Endodermal cell (in vitro differentiated cells): ENCODE measurements around the gene CACNG1. TPM values are rescaled to one million over a fixed set of nuclear protein-coding genes. Genes with fewer than 3 reads are reported as not detected.
"Not testable (repeated sequence)": the region's sequence is repeated elsewhere in the genome, so short reads cannot be mapped to it uniquely, and the experiment has no call there.

Experiments
- DNase-seq: peaks from one replicate; pipeline ENCODE4 v3.0.0-alpha.2; 2017
- H3K27ac ChIP-seq: 2 replicates; pipeline ENCODE4 v1.5.1; 2013; ENCODE audit warnings: mild to moderate bottlenecking, low read depth, low read length, moderate library complexity
- H3K27me3 ChIP-seq: 2 replicates; pipeline ENCODE4 v1.6.1; 2013; ENCODE audit warnings: mild to moderate bottlenecking, low read length, moderate library complexity; ENCODE audit not compliant: insufficient read depth, control insufficient read depth, poor library complexity, severe bottlenecking
- H3K36me3 ChIP-seq: 2 replicates; pipeline ENCODE4 v1.7.0; 2013; ENCODE audit warnings: mild to moderate bottlenecking, low read length, moderate library complexity; ENCODE audit not compliant: control insufficient read depth, insufficient read depth
- H3K4me1 ChIP-seq: one replicate; pipeline ENCODE4 v1.7.0; 2013; ENCODE audit warnings: low read length; ENCODE audit not compliant: control insufficient read depth, insufficient read depth
- H3K4me3 ChIP-seq: 2 replicates; pipeline ENCODE4 v1.5.1; 2013; ENCODE audit warnings: mild to moderate bottlenecking, low read length, moderate library complexity
- H3K9ac ChIP-seq: 2 replicates; pipeline ENCODE4 v1.6.1; 2013; ENCODE audit warnings: mild to moderate bottlenecking, low read length, moderate library complexity; ENCODE audit not compliant: poor library complexity, severe bottlenecking; ENCODE audit errors: extremely low read depth
- H3K9me3 ChIP-seq: 2 replicates; pipeline ENCODE4 v1.6.1; 2013; ENCODE audit warnings: mild to moderate bottlenecking, low read length, moderate library complexity; ENCODE audit not compliant: control insufficient read depth
- H3K27ac Mint-ChIP-seq: 2 replicates; pipeline ENCODE4 v1.8.0; 2020; ENCODE audit warnings: mixed read lengths
- H3K27me3 Mint-ChIP-seq: 2 replicates; pipeline ENCODE4 v1.8.0; 2021; ENCODE audit warnings: mild to moderate bottlenecking, mixed read lengths; ENCODE audit not compliant: insufficient read depth
- H3K36me3 Mint-ChIP-seq: 2 replicates; pipeline ENCODE4 v1.8.0; 2020; ENCODE audit warnings: low read depth, mixed read lengths
- H3K4me1 Mint-ChIP-seq: 2 replicates; pipeline ENCODE4 v1.8.0; 2020; ENCODE audit warnings: mixed read lengths
- H3K4me3 Mint-ChIP-seq: 2 replicates; pipeline ENCODE4 v1.8.0; 2020; ENCODE audit warnings: mild to moderate bottlenecking, moderate library complexity, mixed read lengths
- H3K9me3 Mint-ChIP-seq: 2 replicates; pipeline ENCODE4 v1.8.0; 2020; ENCODE audit warnings: mild to moderate bottlenecking, mixed read lengths
- WGBS, 2 experiments: methylation state at CpG; one replicate each; pipeline versions ENCODE4 v1.1.5 to v1.1.7; 2013; ENCODE audit warnings: missing lambda C conversion rate in 2 of 2, mixed read lengths in 1 of 2; ENCODE audit not compliant: insufficient coverage in 1 of 2, insufficient read length in 1 of 2; 5-methylcytosine and 5-hydroxymethylcytosine counted together
- total RNA-seq, 2 donors: library from RNA; stranded (reverse); fragmentation: NEBNext Ultra II Directional in 1 of 2; extraction: Animal tissue kit (Norgen Biotek cat#: 25700) in 1 of 2; gene quantifications; 2 replicates in 1 of 2; 3 replicates in 1 of 2; pipeline ENCODE4 v1.2.1, GENCODE V29; 2021
- TF ChIP-seq, protein P1 (sequence below): fragments of 200-600 bp; sonication (generic); conservative IDR thresholded peaks from 2 replicates; pipeline ENCODE4 v1.5.0; 2021; ENCODE audit warnings: antibody characterized with exemption, mild to moderate bottlenecking

CACNG1 gene
- total RNA-seq, 2 donors from 2014 or later, result not detected

DNA sequence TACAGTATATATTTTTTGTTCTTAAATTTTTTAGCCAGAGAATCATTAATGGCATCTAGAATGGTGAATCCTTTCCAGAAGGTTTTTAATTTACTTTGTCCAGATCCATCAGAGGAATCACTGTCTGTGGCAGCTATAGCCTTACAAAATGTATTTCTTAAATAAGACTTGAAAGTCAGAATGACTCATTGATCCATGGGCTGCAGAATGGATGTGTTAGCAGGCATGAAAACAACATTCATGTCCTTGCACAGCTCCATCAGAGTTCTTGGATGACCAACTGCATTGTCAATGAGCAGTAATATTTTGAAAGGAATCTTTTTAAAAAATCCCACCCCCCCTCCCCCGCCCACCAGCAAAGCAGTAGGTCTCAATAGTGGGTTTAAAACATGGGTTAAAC is 51.4 kb downstream of the CACNG1 start:
- TF ChIP-seq, protein P1, sequence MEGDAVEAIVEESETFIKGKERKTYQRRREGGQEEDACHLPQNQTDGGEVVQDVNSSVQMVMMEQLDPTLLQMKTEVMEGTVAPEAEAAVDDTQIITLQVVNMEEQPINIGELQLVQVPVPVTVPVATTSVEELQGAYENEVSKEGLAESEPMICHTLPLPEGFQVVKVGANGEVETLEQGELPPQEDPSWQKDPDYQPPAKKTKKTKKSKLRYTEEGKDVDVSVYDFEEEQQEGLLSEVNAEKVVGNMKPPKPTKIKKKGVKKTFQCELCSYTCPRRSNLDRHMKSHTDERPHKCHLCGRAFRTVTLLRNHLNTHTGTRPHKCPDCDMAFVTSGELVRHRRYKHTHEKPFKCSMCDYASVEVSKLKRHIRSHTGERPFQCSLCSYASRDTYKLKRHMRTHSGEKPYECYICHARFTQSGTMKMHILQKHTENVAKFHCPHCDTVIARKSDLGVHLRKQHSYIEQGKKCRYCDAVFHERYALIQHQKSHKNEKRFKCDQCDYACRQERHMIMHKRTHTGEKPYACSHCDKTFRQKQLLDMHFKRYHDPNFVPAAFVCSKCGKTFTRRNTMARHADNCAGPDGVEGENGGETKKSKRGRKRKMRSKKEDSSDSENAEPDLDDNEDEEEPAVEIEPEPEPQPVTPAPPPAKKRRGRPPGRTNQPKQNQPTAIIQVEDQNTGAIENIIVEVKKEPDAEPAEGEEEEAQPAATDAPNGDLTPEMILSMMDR, result no peak
- H3K27me3 Mint-ChIP-seq, result no peaks in the 10 kb centered on the region
- no peaks in the 10 kb centered on the region for H3K4me1 ChIP-seq
- H3K4me3 ChIP-seq, result no peak overlapping the region
- H3K27ac Mint-ChIP-seq, result no peak overlapping the region
- no peaks in the 10 kb centered on the region for H3K9me3 ChIP-seq
- no peak overlapping the region for H3K4me3 Mint-ChIP-seq
- H3K9ac ChIP-seq, result no peak overlapping the region
- no CpG with 5 or more reads among the region's 1 CpG for WGBS, 2 experiments
- H3K27me3 ChIP-seq, result no peaks in the 10 kb centered on the region
- no peak overlapping the region for H3K27ac ChIP-seq
- no peaks in the 10 kb centered on the region for H3K4me1 Mint-ChIP-seq
- peaks cover 23% of the 10 kb centered on the region for H3K36me3 ChIP-seq
- DNase-seq, result no peak
- H3K9me3 Mint-ChIP-seq, result no peaks in the 10 kb centered on the region
- H3K36me3 Mint-ChIP-seq, result peaks cover 37% of the 10 kb centered on the region

DNA sequence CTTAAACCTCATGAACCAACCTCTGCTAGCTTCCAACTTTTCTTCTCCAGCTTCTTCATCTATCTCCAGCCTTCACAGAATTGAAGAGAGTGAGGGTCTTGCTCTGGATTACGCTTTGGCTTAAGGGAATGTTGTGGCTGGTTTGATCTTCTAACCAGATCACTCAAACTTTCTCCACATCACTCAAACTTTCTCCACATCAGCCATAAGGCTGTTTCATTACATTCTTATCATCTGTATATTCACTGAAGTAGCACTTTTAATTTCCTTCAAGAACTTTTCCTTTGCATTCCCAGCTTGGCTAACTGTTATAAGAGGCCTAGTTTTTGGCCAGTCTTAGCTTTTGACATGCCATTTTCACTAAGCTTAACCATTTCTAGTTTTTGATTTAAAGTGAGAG is 52.3 kb downstream of the CACNG1 start:
- H3K36me3 Mint-ChIP-seq, result peaks cover 41% of the 10 kb centered on the region

DNA sequence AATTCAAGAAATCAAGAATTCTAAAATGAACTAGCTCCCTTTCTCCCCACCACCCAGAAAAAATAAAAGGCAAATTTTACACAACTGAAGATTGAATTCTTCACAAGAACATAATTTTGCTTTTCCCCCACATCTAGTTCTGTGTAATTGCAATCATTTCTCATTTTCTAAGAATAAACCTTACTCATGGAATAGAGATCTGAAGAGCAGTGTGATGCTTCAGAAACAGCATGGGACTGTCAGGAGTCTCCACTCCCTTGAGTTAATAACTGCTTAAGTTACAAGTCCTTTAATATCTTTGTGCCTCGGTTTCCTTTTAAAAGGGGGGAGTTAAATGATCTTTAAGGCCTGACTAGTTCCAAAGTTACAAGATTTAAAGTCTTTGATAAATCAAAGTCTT is 53.7 kb downstream of the CACNG1 start:
- Mint-ChIP-seq H3K4me3 (no peak overlapping the region), H3K9me3 (no peaks in the 10 kb centered on the region), H3K36me3 (peaks cover 42% of the 10 kb centered on the region), H3K27ac (no peak overlapping the region), H3K27me3 (no peaks in the 10 kb centered on the region), H3K4me1 (no peaks in the 10 kb centered on the region)
- H3K27me3 ChIP-seq, result no peaks in the 10 kb centered on the region
- no peaks in the 10 kb centered on the region for H3K4me1 ChIP-seq
- no peak overlapping the region for H3K4me3 ChIP-seq
- WGBS, 2 experiments, result 100% methylated on average over 1 of the region's 1 CpG; no CpG with 5 or more reads in 1 of the 2 experiments
- no peak overlapping the region for H3K9ac ChIP-seq
- TF ChIP-seq, protein P1, result no peak
- peaks cover 27% of the 10 kb centered on the region for H3K36me3 ChIP-seq
- no peak for DNase-seq
- no peaks in the 10 kb centered on the region for H3K9me3 ChIP-seq
- H3K27ac ChIP-seq, result no peak overlapping the region

More for the DNA sequence above, 52.3 kb downstream of the CACNG1 start:
- WGBS, 2 experiments, result 100% methylated on average over 1 of the region's 1 CpG
- Histone ChIP-seq H3K27me3 (no peaks in the 10 kb centered on the region), H3K27ac (no peak overlapping the region), H3K36me3 (peaks cover 23% of the 10 kb centered on the region), H3K9ac (no peak overlapping the region), H3K4me1 (no peaks in the 10 kb centered on the region), H3K4me3 (no peak overlapping the region), H3K9me3 (no peaks in the 10 kb centered on the region)
- TF ChIP-seq, protein P1, result no peak
- Mint-ChIP-seq H3K4me1 (no peaks in the 10 kb centered on the region), H3K4me3 (no peak overlapping the region), H3K27me3 (no peaks in the 10 kb centered on the region), H3K27ac (no peak overlapping the region), H3K9me3 (no peaks in the 10 kb centered on the region)
- no peak for DNase-seq

DNA sequence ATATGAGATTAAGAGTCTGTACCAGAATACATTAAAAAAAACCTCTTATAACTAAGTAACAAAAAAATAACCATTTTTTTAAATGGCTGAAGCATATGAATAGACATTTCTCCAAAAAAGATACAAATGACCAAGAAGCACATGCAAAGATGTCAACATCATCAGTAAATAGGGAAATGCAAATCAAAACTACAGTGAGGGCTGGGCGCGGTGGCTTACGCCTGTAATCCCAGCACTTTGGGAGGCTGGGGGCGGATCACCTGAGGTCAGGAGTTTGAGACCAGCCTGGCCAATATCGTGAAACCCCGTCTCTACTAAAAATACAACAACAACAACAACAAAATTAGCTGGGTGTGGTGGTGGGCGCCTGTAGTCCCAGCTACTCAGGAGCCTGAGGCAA is 60.3 kb downstream of the CACNG1 start:
- not testable (repeated sequence) for H3K4me1 Mint-ChIP-seq, H3K4me3 Mint-ChIP-seq, H3K9me3 Mint-ChIP-seq, H3K9ac ChIP-seq, H3K27ac ChIP-seq, H3K27ac Mint-ChIP-seq, H3K27me3 ChIP-seq, DNase-seq, H3K4me3 ChIP-seq, H3K27me3 Mint-ChIP-seq, H3K4me1 ChIP-seq, H3K9me3 ChIP-seq
- H3K36me3 Mint-ChIP-seq, result peaks cover 66% of the 10 kb centered on the region
- H3K36me3 ChIP-seq, result peaks cover 66% of the 10 kb centered on the region
- 97 to 100% methylated on average over 5 to 7 of the region's 7 CpGs for WGBS, 2 experiments
